CD4-positive, alpha-beta T cell (primary cell): ENCODE results near the gene KATNBL1. TPM values are rescaled to one million over a fixed set of nuclear protein-coding genes. Genes with fewer than 3 reads are reported as not detected.

Experiments
- ATAC-seq: fragments of 200-7000 bp; cut with Tn5 transposase; one replicate; pipeline ENCODE4 v1.10.0; 2022; ENCODE audit warnings: mild to moderate bottlenecking; ENCODE audit not compliant: poor library complexity
- CTCF ChIA-PET: fragments of 350-600 bp; sonication (Branson Sonifier 250); formaldehyde crosslinking; loops from one replicate; lab custom pipeline; 2021; ENCODE audit warnings: antibody characterized with exemption, inconsistent platforms; lab: Charles Lee
- POLR2A ChIA-PET: fragments of 350-600 bp; sonication (Branson Sonifier 250); formaldehyde crosslinking; loops from one replicate; lab custom pipeline; 2021; ENCODE audit warnings: antibody characterized with exemption, inconsistent platforms; lab: Charles Lee
- DNase-seq, 14 experiments: peaks; one replicate each; pipeline ENCODE4 v3.0.0-alpha.2; 2013 to 2020; ENCODE audit warnings: mixed read lengths in 2 of 14
- H3K27ac ChIP-seq, 2 donors: one replicate each; pipeline versions ENCODE4 v1.5.1 to v1.7.0; 2013; ENCODE audit warnings: low read length in 2 of 2, low read depth in 1 of 2, mild to moderate bottlenecking in 1 of 2
- H3K27me3 ChIP-seq, 2 experiments: 1 replicate in 1 of 2; 2 replicates in 1 of 2; pipeline versions ENCODE4 v1.6.1 to v1.7.0; 2013; ENCODE audit warnings: low read length in 2 of 2, control low read depth in 1 of 2, mild to moderate bottlenecking in 1 of 2, moderate library complexity in 1 of 2; ENCODE audit not compliant: insufficient read depth in 2 of 2, control insufficient read depth in 1 of 2
- H3K36me3 ChIP-seq: one replicate; pipeline ENCODE4 v1.6.1; 2013; ENCODE audit warnings: low read length, control low read depth; ENCODE audit not compliant: insufficient read depth
- H3K4me1 ChIP-seq: one replicate; pipeline ENCODE4 v1.6.1; 2013; ENCODE audit warnings: low read length, control low read depth; ENCODE audit not compliant: insufficient read depth
- H3K4me3 ChIP-seq: one replicate; pipeline ENCODE4 v1.5.1; 2013; ENCODE audit warnings: mild to moderate bottlenecking, low read length, moderate library complexity
- H3K9me3 ChIP-seq, 2 experiments: 1 replicate in 1 of 2; 2 replicates in 1 of 2; pipeline versions ENCODE4 v1.6.1 to v1.7.0; 2013; ENCODE audit warnings: low read length in 2 of 2, mild to moderate bottlenecking in 2 of 2, control low read depth in 1 of 2, moderate library complexity in 1 of 2; ENCODE audit not compliant: control insufficient read depth in 1 of 2, insufficient read depth in 1 of 2
- H3K27ac Mint-ChIP-seq: one replicate; pipeline ENCODE4 v1.8.0; 2020; ENCODE audit warnings: mixed read lengths
- H3K27me3 Mint-ChIP-seq: one replicate; pipeline ENCODE4 v1.8.0; 2021; ENCODE audit warnings: mixed read lengths
- H3K36me3 Mint-ChIP-seq: one replicate; pipeline ENCODE4 v1.8.0; 2021; ENCODE audit warnings: low read depth, mixed read lengths
- H3K4me1 Mint-ChIP-seq: one replicate; pipeline ENCODE4 v1.8.0; 2021; ENCODE audit warnings: low read depth, mixed read lengths
- H3K4me3 Mint-ChIP-seq: one replicate; pipeline ENCODE4 v1.8.0; 2020; ENCODE audit warnings: mild to moderate bottlenecking, mixed read lengths
- H3K9me3 Mint-ChIP-seq: one replicate; pipeline ENCODE4 v1.8.0; 2020; ENCODE audit warnings: mixed read lengths
- intact Hi-C, 2 experiments: fragments of 100-400 bp; cut with DNase I in 1 of 2; cut with micrococcal nuclease in 1 of 2; formaldehyde crosslinking; loops; one replicate each; pipeline versions ENCODE4 v1.15.1 to v1.9.0; 2023 to 2025; cut with DNase I, micrococcal nuclease
- total RNA-seq, 174 experiments: library from RNA in 2 of 174; stranded (reverse) in 2 of 174; gene quantifications; one replicate each; pipeline ENCODE4 v1.2.3 and lab custom pipeline; 2021 to 2026
- TF ChIP-seq, protein P1 (sequence below): fragments of 200-600 bp; IDR thresholded peaks from one replicate; pipeline ENCODE4 v1.8.0; 2022; ENCODE audit warnings: antibody characterized with exemption, mild to moderate bottlenecking

Gene KATNBL1
- total RNA-seq, 2 experiments from 2014 or later = 13.0 to 14.6 TPM

- Mint-ChIP-seq H3K4me1 (peaks cover 2% of the 10 kb centered on the region), H3K4me3 (no peak overlapping the region), H3K27ac (no peak overlapping the region), H3K27me3 (no peaks in the 10 kb centered on the region), H3K9me3 (no peaks in the 10 kb centered on the region), H3K36me3 (peaks cover 81% of the 10 kb centered on the region)
- TF ChIP-seq, protein P1, sequence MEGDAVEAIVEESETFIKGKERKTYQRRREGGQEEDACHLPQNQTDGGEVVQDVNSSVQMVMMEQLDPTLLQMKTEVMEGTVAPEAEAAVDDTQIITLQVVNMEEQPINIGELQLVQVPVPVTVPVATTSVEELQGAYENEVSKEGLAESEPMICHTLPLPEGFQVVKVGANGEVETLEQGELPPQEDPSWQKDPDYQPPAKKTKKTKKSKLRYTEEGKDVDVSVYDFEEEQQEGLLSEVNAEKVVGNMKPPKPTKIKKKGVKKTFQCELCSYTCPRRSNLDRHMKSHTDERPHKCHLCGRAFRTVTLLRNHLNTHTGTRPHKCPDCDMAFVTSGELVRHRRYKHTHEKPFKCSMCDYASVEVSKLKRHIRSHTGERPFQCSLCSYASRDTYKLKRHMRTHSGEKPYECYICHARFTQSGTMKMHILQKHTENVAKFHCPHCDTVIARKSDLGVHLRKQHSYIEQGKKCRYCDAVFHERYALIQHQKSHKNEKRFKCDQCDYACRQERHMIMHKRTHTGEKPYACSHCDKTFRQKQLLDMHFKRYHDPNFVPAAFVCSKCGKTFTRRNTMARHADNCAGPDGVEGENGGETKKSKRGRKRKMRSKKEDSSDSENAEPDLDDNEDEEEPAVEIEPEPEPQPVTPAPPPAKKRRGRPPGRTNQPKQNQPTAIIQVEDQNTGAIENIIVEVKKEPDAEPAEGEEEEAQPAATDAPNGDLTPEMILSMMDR = no peak
- H3K27me3 ChIP-seq = no peaks in the 10 kb centered on the region
- H3K4me3 ChIP-seq = no peak overlapping the region
- CTCF ChIA-PET = no interaction called here
- H3K4me1 ChIP-seq = no peaks in the 10 kb centered on the region
- no peak for DNase-seq
- ATAC-seq = no peak
- intact Hi-C loops = no loop called here
- POLR2A ChIA-PET = no interaction called here
- H3K9me3 ChIP-seq = no peaks in the 10 kb centered on the region
- H3K36me3 ChIP-seq = peaks cover 67% of the 10 kb centered on the region
- H3K27ac ChIP-seq = no peak overlapping the region
Observed at GRCh38 chr15:34246276-34246976, 36.5 kb upstream of the KATNBL1 start.

GRCh38 chr15:34243226-34243625 lies 33.3 kb upstream of the KATNBL1 start:
- peaks cover 68% of the 10 kb centered on the region for H3K36me3 ChIP-seq
- no peaks in the 10 kb centered on the region for H3K9me3 ChIP-seq
- Mint-ChIP-seq H3K9me3 (no peaks in the 10 kb centered on the region), H3K36me3 (peaks cover 81% of the 10 kb centered on the region), H3K4me3 (no peak overlapping the region), H3K27me3 (no peaks in the 10 kb centered on the region), H3K4me1 (peaks cover 4% of the 10 kb centered on the region), H3K27ac (no peak overlapping the region)
- no peaks in the 10 kb centered on the region for H3K27me3 ChIP-seq
- no peak overlapping the region for H3K27ac ChIP-seq
- TF ChIP-seq, protein P1 = no peak
- intact Hi-C loops = loop anchor here in 1 of 2 experiments (5.0 kb wide), 1 partner anchor 344 kb away; no protein-coding TSS in a partner anchor
- CTCF ChIA-PET = interaction anchor here (3.9 kb wide), 1 partner anchor 124 kb away, joined by 51 read pairs; the partner anchor contains the start of gene LPCAT4
- POLR2A ChIA-PET = interaction anchor here (1.1 to 3.7 kb wide), 2 partner anchors 71 to 124 kb away, joined by 3 to 39 read pairs; partner anchors contain the start of gene LPCAT4
- DNase-seq (no peak), ATAC-seq (no peak)
- H3K4me1 ChIP-seq = no peaks in the 10 kb centered on the region
- no peak overlapping the region for H3K4me3 ChIP-seq

DNA sequence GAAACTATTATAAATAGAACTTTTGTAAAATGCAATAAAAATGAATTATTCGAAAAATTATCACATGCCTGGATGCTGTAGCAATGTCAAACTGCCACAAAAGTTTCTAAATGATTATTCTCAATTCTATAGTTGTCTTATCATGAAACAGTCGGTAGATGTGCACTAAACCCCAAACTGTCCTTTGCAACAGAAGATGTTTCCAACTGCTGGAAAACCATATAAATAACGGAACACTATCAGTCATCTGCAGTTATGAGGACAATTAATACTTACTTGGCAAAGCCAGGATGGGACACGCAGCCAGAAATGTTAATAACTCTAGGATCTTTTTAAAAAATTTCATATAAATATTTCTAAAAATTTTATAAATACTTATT lies 32.4 kb upstream of the KATNBL1 start:
- H3K36me3 Mint-ChIP-seq = peaks cover 82% of the 10 kb centered on the region
- no peak overlapping the region for H3K27ac Mint-ChIP-seq
- Histone ChIP-seq H3K27ac (no peak overlapping the region), H3K36me3 (peaks cover 69% of the 10 kb centered on the region), H3K4me3 (no peak overlapping the region), H3K4me1 (no peaks in the 10 kb centered on the region), H3K9me3 (no peaks in the 10 kb centered on the region), H3K27me3 (no peaks in the 10 kb centered on the region)
- POLR2A ChIA-PET = interaction anchor here (2.6 to 3.7 kb wide), 2 partner anchors 95 to 125 kb away, joined by 11 to 39 read pairs; partner anchors contain the start of genes LPCAT4 and SLC12A6
- TF ChIP-seq, protein P1 = no peak
- H3K27me3 Mint-ChIP-seq = no peaks in the 10 kb centered on the region
- H3K4me3 Mint-ChIP-seq = no peak overlapping the region
- no peaks in the 10 kb centered on the region for H3K9me3 Mint-ChIP-seq
- peaks cover 4% of the 10 kb centered on the region for H3K4me1 Mint-ChIP-seq
- CTCF ChIA-PET = interaction anchor here (0.6 to 3.9 kb wide), 11 partner anchors 13 to 611 kb away, joined by 3 to 51 read pairs (median 5); partner anchors contain the start of genes EMC4, KATNBL1, LPCAT4 and NOP10
- intact Hi-C loops = loop anchor here in 1 of 2 experiments (5.0 kb wide), 1 partner anchor 345 kb away; no protein-coding TSS in a partner anchor
- ATAC-seq (no peak), DNase-seq (no peak)
